Measurements from ENCODE around the gene B4GALNT3.

Gene B4GALNT3

DNA sequence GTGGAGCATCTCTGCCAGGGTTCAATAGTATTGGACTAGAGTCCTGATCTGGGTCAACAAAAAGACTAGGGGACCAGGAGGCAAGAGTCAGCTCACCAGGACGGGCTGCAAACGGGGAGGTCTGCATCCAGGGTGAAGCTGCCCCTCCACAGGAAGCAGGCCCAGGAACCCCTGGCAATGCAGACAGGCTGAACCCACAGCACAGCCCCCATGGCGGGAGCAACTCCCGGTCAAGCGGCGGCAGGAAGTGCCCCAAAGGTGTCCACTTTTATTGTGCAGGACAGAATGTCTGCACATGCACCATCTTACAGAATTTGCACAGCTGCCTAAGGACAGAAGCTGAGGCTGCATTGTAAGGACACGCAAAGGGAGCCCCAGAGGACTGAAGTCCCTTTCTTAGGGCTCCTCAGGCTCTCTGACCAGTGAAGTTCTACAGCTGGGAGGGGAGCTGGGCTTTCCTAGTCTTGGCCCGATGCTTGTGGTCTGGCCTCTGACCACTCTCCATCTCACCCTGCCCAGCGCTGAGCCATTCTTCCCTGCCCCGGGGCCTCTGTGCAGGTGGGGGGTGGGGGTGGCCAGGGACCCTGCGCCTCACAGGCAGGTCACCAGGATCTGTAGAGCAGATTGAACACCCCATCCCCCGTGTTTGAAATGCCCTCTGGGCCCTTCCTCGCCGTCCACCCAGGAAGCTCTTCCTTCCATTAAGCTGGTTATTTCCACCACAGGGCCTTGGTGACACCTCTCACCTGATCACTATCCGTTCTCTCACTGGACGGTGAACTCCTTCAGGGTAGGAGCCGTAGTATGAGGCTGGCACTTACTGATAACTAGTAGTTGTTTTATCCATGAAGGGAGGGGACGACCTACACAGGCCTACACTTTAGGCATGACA, 127.6 kb downstream of the B4GALNT3 start:
- no peak for DNase-seq (ENCODE audit: extremely low read depth in 1 of 2, low read depth in 1 of 2)

GRCh38 chr12:588024-588322, 128.2 kb downstream of the B4GALNT3 start:
- no peak for DNase-seq (ENCODE audit: extremely low read depth in 1 of 2, low read depth in 1 of 2)

DNA sequence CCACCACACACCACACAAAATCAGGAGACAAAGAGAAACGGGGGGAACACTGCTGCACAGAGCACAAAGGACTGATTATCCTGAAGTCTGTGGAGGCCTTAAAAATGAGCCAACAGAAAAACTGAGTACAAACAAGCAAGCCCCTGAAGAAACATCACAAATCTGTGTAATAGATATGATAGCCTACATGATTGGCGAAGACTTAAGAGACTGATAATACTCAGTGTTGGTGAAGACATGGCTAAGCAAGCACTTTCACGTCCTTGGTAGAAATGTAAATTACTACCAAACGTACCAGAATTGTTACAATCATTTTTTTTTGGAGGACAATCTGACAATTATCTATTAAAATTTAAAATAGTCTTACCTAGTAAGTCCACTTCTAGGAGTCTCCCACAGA, 128.9 kb downstream of the B4GALNT3 start:
- DNase-seq (ENCODE audit: extremely low read depth in 1 of 2, low read depth in 1 of 2): no peak

GRCh38 chr12:590206-590750, 130.5 kb downstream of the B4GALNT3 start:
- no peak for DNase-seq (ENCODE audit: extremely low read depth in 1 of 2, low read depth in 1 of 2)

DNA sequence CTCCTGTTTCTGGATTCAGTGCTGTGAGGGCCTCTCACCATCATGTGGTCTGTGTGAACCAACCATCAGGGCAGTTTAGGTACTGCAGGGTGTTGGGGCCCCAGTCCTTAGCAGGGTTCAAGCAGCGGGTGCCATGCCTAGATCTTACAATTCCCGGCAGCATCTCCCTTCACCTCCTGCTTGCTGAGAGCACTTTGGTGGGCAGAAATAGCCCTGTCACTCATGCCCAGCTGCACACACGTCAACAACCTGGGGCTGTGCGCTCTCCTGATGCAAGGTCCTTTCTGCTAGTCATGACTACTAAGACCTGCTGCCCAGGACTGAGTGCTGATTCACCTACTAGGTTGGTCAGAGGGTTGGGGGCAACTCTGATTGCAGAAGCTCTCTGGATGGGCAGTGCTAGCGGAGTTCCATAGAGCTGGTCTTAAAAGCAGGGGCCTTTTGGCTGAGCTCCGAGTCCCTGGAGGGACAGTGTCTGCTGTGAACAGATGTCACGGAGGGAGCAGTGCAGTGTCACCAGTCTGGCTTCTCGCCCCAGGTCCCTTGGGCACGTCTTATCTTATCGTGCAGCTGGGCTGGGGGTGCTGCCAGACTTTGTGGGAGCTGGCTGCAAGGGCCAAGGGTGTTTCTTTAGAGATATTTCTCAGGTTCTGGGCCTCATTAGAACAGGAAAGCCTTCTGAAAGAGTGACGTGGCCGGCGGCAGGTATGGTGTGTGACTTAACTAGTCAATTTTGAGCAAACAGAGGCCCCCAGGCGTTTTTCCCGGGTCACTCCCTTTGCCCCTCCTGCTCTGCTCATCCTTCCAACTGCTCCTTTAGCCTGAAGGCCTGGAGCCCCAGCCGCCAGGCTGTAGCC, 131.7 kb downstream of the B4GALNT3 start:
- DNase-seq (ENCODE audit: extremely low read depth in 1 of 2, low read depth in 1 of 2): no peak

GRCh38 chr12:592024-592505, 132.3 kb downstream of the B4GALNT3 start:
- no peak for DNase-seq (ENCODE audit: extremely low read depth in 1 of 2, low read depth in 1 of 2)

GRCh38 chr12:593396-594270, 133.9 kb downstream of the B4GALNT3 start:
- DNase-seq (ENCODE audit: extremely low read depth in 1 of 2, low read depth in 1 of 2): no peak

DNA sequence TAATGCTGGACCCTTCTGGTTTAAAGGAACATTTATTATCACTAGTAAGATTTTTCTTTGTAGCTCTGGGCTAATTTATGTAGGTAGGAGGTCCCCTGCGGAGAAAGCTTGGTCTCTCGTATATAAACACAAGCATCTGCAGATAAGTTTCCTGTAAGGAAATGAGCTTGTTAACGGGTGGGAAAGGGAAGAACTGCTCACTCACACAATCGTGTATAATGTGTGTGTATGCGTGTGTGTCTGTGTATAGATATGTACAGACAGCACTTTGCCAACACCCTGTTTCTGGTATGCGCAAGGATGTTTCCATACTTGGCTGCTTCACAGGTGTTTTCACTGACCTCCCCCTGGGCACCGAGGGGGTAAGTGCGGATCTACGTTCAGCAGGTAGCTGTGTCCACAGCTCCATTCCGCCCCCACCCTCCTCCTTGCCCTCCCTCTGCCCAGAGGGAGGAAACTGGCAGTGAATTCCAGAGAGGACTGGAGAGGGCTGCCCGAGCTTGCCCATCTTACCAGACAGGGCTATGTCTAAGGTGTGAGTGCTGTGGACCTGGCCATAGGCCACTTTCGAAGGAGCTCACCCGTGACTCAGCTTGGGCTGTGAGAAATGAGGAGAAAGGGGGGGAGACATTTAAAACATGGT, 138.3 kb downstream of the B4GALNT3 start:
- no peak for DNase-seq (ENCODE audit: extremely low read depth in 1 of 2, low read depth in 1 of 2)

DNA sequence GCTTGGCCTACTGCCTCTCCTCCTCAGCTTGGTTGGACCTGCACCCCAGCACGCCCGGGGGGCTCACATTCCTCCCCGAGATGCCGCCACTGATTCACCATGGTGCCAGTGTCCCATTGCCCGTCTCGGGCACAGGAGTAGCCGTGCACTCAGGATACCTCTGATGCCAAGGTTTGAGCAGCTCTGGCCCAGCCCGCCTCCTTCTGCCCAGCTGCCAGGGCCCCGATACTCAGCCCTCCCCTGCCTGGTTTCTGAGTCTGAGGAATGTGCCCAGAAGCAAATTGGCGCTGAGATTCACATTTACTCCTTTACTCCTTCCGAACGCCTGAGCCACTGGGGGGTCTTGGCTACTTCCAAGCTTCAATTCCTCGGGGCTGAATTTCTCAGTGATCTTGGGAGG, 140.0 kb downstream of the B4GALNT3 start:
- no peak for DNase-seq (ENCODE audit: extremely low read depth in 1 of 2, low read depth in 1 of 2)

- DNase-seq (ENCODE audit: extremely low read depth in 1 of 2, low read depth in 1 of 2): no peak
These were observed 142.4 kb downstream of the B4GALNT3 start for GRCh38 chr12:601976-602699.

DNA sequence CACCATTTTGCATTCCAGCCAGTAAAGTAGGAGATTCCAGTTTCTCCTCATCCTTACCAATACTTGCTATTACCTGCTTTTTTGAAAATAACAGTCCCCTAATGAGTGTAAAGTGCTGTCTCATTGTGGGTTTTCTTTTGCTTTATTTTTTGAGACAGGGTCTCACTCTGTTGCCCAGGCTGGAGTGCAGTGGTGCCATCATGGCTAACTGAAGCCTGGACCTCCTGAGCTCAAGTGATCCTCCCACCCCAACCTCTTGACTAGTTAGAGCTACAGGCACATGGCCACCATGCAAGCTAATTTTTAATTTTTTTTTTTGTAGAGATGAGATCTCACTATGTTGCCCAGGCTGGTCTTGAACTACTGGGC, 142.9 kb downstream of the B4GALNT3 start:
- DNase-seq (ENCODE audit: extremely low read depth in 1 of 2, low read depth in 1 of 2): no peak

- DNase-seq (ENCODE audit: extremely low read depth in 1 of 2, low read depth in 1 of 2): no peak
These were observed 145.2 kb downstream of the B4GALNT3 start for GRCh38 chr12:604956-605355.

DNA sequence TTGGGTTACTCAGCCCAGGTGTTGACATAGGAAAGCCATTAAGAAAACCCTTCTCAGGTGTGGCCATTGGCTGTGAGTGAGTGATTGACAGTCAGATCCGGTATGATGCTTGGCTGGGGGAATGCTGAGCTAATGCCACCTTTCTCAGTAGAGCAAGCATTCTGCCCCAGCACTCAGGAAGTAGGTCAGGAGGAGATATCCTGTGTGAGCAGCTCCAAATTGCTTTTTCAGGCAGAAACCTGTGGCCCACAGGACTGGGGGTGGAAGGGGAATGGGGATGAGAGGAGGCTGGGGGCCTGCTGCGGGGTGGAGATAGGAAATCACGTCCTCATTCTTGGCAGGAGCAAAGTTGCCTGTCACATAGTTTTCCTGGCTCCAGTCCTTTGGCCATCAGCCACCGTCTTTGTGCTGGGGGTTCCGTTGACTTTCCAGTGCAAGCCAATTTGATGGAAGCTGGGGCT, 147.8 kb downstream of the B4GALNT3 start:
- DNase-seq (ENCODE audit: extremely low read depth in 1 of 2, low read depth in 1 of 2): no peak

GRCh38 chr12:608413-608812, 148.7 kb downstream of the B4GALNT3 start:
- no peak for DNase-seq (ENCODE audit: extremely low read depth in 1 of 2, low read depth in 1 of 2)

- no peak for DNase-seq (ENCODE audit: extremely low read depth in 1 of 2, low read depth in 1 of 2)
These were observed 149.2 kb downstream of the B4GALNT3 start for GRCh38 chr12:608921-609320.

- DNase-seq (ENCODE audit: extremely low read depth in 1 of 2, low read depth in 1 of 2): no peak
These were observed 152.0 kb downstream of the B4GALNT3 start for GRCh38 chr12:611721-612120.

DNA sequence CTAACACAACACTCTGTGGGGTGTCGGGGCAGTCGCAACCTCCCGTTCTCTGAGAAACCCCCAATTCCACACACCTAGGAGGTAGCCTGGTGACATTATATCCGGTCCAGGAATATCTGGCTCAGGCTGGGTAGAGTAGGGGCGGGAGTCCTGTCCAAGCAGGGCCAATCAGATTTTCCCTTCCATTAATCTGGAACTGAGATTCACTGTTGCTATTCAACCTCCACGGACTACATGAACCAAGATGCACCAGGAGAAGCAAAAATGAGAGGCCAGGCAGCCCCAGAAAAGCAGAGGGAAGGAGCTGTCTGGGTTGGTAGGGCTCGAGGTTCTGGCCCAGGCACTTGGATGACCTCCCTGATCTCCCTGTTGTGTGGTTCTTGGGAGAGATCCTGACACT, 152.6 kb downstream of the B4GALNT3 start:
- DNase-seq (ENCODE audit: extremely low read depth in 1 of 2, low read depth in 1 of 2): no peak

DNA sequence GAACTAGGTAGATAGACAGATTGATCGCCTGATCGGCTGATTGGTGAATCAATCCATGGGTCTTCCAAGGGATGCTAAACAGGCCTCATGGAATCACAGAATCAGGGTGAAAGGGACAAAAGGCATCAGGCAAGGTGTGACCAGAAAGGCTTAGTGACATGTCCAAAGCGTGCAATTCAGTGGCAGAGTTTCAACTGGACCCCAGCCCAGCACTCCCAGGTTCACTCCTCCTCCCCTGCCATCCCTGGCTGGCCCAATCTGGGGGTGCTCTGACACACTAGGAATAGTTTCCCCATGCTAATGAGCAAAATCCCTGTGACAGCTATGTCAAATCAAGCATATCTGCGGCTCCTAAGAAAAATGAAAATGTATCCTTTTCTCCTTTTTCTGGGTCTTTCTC, 153.1 kb downstream of the B4GALNT3 start:
- no peak for DNase-seq (ENCODE audit: extremely low read depth in 1 of 2, low read depth in 1 of 2)

Measured in stimulated activated CD8-positive, alpha-beta memory T cell treated with anti-CD3 and anti-CD28 coated beads, Interleukin-7, amount 100 ng/mL, for 48 hours (primary cell).